ENCODE results near the gene CADPS2. TPM values are rescaled to one million over a fixed set of nuclear protein-coding genes. Genes with fewer than 3 reads are reported as not detected.

The CADPS2 gene
- total and polyA plus RNA-seq, 8 donors = 7.7 to 27.3 (median 18.6) TPM

DNA sequence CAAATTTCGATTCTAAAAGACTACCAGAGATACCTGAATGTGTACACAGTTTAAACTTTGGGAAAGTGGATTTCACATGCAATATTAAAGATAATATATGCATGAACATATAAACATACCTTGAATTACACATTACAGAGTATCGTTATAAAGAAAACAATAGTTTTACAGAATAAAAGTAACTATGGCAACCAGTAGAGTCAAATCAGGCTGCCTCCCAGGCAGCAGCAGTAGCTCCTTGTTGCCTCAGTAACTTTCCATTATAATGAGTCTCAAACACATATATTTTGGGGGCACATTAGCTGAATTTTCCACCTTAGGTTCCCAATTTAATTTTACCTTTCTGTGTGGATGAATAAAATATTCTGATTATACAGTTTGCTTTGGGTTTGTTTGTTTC, 417.3 kb downstream of the CADPS2 start:
- Histone ChIP-seq H3K4me3 (no peak overlapping the region), H3K4me1 (no peaks in the 10 kb centered on the region), H3K27ac (no peak overlapping the region), H3K36me3 (no peaks in the 10 kb centered on the region), H3K9me3 (no peaks in the 10 kb centered on the region), H3K27me3 (no peaks in the 10 kb centered on the region)
- DNase-seq = no peak
- FAIRE-seq = no peak
- TF ChIP-seq, protein P1, sequence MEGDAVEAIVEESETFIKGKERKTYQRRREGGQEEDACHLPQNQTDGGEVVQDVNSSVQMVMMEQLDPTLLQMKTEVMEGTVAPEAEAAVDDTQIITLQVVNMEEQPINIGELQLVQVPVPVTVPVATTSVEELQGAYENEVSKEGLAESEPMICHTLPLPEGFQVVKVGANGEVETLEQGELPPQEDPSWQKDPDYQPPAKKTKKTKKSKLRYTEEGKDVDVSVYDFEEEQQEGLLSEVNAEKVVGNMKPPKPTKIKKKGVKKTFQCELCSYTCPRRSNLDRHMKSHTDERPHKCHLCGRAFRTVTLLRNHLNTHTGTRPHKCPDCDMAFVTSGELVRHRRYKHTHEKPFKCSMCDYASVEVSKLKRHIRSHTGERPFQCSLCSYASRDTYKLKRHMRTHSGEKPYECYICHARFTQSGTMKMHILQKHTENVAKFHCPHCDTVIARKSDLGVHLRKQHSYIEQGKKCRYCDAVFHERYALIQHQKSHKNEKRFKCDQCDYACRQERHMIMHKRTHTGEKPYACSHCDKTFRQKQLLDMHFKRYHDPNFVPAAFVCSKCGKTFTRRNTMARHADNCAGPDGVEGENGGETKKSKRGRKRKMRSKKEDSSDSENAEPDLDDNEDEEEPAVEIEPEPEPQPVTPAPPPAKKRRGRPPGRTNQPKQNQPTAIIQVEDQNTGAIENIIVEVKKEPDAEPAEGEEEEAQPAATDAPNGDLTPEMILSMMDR (IDR thresholded peaks at IDR 0.05) = no peak
- no peak for ATAC-seq
- intact Hi-C loops (cut with DNase I) = no loop called here
- 75% methylated on average over 2 of the region's 2 CpGs for WGBS, 2 donors

DNA sequence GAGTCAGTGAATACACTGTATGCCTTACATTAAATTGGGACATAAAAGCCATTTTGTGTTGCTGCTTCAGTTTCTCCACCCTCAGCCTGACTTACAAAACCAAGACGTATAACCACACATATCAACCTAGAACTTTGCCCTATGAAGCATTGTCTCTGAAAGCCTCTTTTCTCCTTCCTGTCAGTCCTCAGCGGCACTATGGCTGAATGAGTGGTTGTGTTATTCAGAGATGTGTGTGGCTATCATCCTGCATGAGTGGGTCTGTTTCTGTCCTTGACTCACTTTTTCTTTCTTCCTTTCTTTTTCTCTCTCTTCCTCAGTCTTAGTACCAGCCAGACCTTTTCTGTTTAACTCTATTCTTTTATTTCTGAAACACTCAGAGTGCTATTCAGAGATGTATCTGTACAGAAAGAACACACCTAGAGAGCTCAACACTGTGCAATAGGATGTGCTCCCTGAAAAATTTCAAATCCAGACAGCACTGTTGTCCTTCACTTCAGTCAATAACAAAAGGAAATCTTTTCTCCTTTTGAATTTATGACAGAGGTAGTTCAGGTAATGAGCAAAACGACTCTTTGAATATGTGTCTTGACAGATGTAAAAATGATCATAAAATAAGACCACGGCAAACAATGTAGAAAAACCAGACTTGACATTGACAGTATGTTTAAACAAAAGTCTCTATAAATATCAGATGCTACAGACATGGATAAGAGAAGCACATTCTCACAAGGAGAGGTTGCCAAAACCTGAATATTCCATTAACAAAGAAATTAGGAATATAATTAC, 418.4 kb downstream of the CADPS2 start:
- intact Hi-C loops (cut with DNase I) = no loop called here
- H3K27ac ChIP-seq = no peak overlapping the region
- ATAC-seq (no peak), FAIRE-seq (no peak), DNase-seq (no peak)
- no peaks in the 10 kb centered on the region for H3K9me3 ChIP-seq
- TF ChIP-seq, protein P1 (IDR thresholded peaks at IDR 0.05) = no peak
- no peaks in the 10 kb centered on the region for H3K36me3 ChIP-seq
- no peak overlapping the region for H3K4me3 ChIP-seq
- no peaks in the 10 kb centered on the region for H3K4me1 ChIP-seq
- WGBS, 2 donors = 55 to 60% methylated on average over 4 of the region's 4 CpGs
- no peaks in the 10 kb centered on the region for H3K27me3 ChIP-seq

DNA sequence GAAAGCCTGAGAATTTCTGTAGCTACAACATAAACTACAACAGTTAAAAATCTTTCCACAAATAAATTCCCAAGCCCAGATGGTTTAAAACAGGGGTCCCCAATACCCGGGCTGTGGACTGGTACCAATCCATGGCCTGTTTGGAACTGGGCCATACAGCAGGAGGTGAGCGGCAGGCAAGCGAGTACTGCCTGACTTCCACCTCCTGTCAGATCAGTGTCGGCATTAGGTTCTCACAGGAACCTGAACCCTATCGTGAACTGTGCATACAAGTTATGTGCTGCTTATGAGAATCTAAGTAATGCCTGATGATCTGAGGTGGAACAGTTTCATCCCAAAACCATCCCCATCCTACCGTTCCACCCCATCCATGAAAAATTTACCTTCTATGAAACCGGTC, 421.0 kb downstream of the CADPS2 start:
- WGBS, 2 donors = 93 to 96% methylated on average over 7 of the region's 7 CpGs
- TF ChIP-seq, protein P1 (IDR thresholded peaks at IDR 0.05) = no peak
- H3K4me3 ChIP-seq = no peak overlapping the region
- FAIRE-seq = no peak
- H3K27me3 ChIP-seq = no peaks in the 10 kb centered on the region
- ATAC-seq = no peak
- H3K27ac ChIP-seq = no peak overlapping the region
- no peaks in the 10 kb centered on the region for H3K4me1 ChIP-seq
- no peaks in the 10 kb centered on the region for H3K9me3 ChIP-seq
- no peaks in the 10 kb centered on the region for H3K36me3 ChIP-seq
- DNase-seq = no peak
- intact Hi-C loops (cut with DNase I) = no loop called here

DNA sequence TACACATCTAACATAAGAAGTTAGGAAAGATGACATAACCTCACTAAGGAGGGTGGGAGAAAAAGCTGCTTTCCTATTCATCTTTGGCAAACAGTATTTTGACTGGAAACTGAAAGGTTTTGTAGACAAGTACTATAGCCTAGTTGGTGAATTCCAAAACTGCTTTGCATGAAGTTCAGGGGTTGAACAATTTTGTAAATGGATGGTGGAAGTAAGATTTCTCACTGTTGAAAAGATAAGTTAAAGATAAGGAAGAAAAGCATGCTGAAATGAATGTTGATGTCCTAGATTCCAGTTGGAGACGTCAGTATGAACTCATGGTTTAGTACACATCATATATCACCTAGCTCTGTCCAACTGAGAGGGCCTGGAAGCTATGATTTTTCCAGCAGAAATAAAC, 422.6 kb downstream of the CADPS2 start:
- Histone ChIP-seq H3K27ac (no peak overlapping the region), H3K36me3 (no peaks in the 10 kb centered on the region), H3K9me3 (no peaks in the 10 kb centered on the region), H3K4me1 (no peaks in the 10 kb centered on the region), H3K4me3 (no peak overlapping the region), H3K27me3 (no peaks in the 10 kb centered on the region)
- intact Hi-C loops (cut with DNase I) = no loop called here
- WGBS, 2 donors = 57 to 80% methylated on average over 1 of the region's 1 CpG
- no peak for DNase-seq
- ATAC-seq = no peak
- TF ChIP-seq, protein P1 (IDR thresholded peaks at IDR 0.05) = no peak
- no peak for FAIRE-seq

DNA sequence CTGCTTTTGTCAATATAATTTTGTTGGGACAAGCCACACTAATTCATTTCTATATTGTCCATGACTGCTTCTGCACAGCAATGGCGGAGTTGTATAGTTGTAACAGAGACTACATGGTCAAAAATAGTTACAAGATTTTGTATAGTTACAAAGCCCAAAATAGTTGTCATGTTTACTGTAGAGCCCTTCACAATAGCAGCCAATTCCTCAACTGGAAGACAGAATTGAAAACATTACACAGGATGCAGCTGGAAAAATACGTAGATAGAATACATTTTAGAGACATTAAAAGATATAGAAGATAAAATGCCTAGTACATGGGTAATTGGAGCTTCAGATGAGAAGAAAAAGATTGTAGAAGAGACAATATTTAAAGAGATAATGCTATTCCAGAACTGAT, 425.3 kb downstream of the CADPS2 start:
- Histone ChIP-seq H3K4me1 (no peaks in the 10 kb centered on the region), H3K36me3 (no peaks in the 10 kb centered on the region), H3K4me3 (no peak overlapping the region), H3K27me3 (no peaks in the 10 kb centered on the region), H3K9me3 (no peaks in the 10 kb centered on the region), H3K27ac (no peak overlapping the region)
- FAIRE-seq = no peak
- 88 to 94% methylated on average over 2 of the region's 2 CpGs for WGBS, 2 donors
- ATAC-seq = no peak
- TF ChIP-seq, protein P1 (IDR thresholded peaks at IDR 0.05) = no peak
- no peak for DNase-seq
- intact Hi-C loops (cut with DNase I) = no loop called here

Measured in pancreas (tissue), 10 donors.